GM23338 (cell line): ENCODE results near the gene PRUNE2. TPM values are rescaled to one million over a fixed set of nuclear protein-coding genes. Genes with fewer than 3 reads are reported as not detected.

Source experiments
- ATAC-seq: fragments of 200-7000 bp; cut with Tn5 transposase; 3 replicates; pipeline ENCODE4 v1.9.1; 2020
- DNase-seq: peaks from one replicate; pipeline ENCODE4 v3.0.0-alpha.2; 2015; ENCODE audit warnings: low spot score
- H2AFZ ChIP-seq: fragments of 200-600 bp; sonication (generic); 2 replicates; pipeline ENCODE4 v1.8.0; 2016; ENCODE audit warnings: antibody characterized with exemption, mild to moderate bottlenecking, moderate library complexity
- H3F3A ChIP-seq: fragments of 200-600 bp; sonication (generic); replicated peaks from 2 replicates; pipeline ENCODE4 v1.8.0; 2017; ENCODE audit warnings: antibody characterized with exemption, mixed run types, low read depth
- H3K27ac ChIP-seq: fragments of 200-600 bp; sonication (generic); 2 replicates; pipeline ENCODE4 v1.6.1; 2016; ENCODE audit warnings: low read depth
- H3K27me3 ChIP-seq: fragments of 200-600 bp; sonication (generic); 2 replicates; pipeline ENCODE4 v1.8.0; 2016; ENCODE audit warnings: mild to moderate bottlenecking, mixed run types, moderate library complexity; ENCODE audit not compliant: insufficient read depth
- H3K36me3 ChIP-seq: fragments of 200-600 bp; sonication (generic); 2 replicates; pipeline ENCODE4 v1.8.0; 2016; ENCODE audit warnings: mild to moderate bottlenecking; ENCODE audit not compliant: insufficient read depth
- H3K4me1 ChIP-seq: fragments of 200-600 bp; sonication (generic); 2 replicates; pipeline ENCODE4 v1.8.0; 2016; ENCODE audit warnings: mild to moderate bottlenecking, moderate library complexity; ENCODE audit not compliant: insufficient read depth
- H3K4me2 ChIP-seq: fragments of 200-600 bp; sonication (generic); 2 replicates; pipeline ENCODE4 v1.7.1; 2017; ENCODE audit warnings: mixed run types
- H3K4me3 ChIP-seq: fragments of 200-600 bp; sonication (generic); 2 replicates; pipeline ENCODE4 v1.6.1; 2016; ENCODE audit warnings: mixed run types
- H3K79me2 ChIP-seq: fragments of 200-600 bp; sonication (generic); replicated peaks from 2 replicates; pipeline ENCODE4 v1.8.0; 2017; ENCODE audit warnings: mild to moderate bottlenecking; ENCODE audit not compliant: insufficient read depth
- H3K9me2 ChIP-seq: fragments of 200-600 bp; sonication (generic); 2 replicates; pipeline ENCODE4 v1.8.0; 2017; ENCODE audit not compliant: insufficient read depth
- H4K20me1 ChIP-seq: fragments of 200-600 bp; sonication (generic); replicated peaks from 2 replicates; pipeline ENCODE4 v1.8.0; 2017; ENCODE audit warnings: mild to moderate bottlenecking; ENCODE audit not compliant: insufficient read depth
- H3K27ac Mint-ChIP-seq: 2 replicates; pipeline ENCODE4 v1.8.0; 2020; ENCODE audit warnings: inconsistent platforms, mild to moderate bottlenecking, moderate library complexity, mixed read lengths
- H3K27me3 Mint-ChIP-seq: 3 replicates; pipeline ENCODE4 v1.8.0; 2022; ENCODE audit warnings: low read depth, mild to moderate bottlenecking, moderate library complexity, mixed read lengths, inconsistent platforms; ENCODE audit not compliant: insufficient read depth, poor library complexity
- H3K36me3 Mint-ChIP-seq: 3 replicates; pipeline ENCODE4 v1.8.0; 2021; ENCODE audit warnings: low read depth, mild to moderate bottlenecking, inconsistent platforms, moderate library complexity, mixed read lengths
- H3K4me1 Mint-ChIP-seq: 3 replicates; pipeline ENCODE4 v1.8.0; 2020; ENCODE audit warnings: mild to moderate bottlenecking, inconsistent platforms, mixed read lengths
- H3K4me3 Mint-ChIP-seq: 3 replicates; pipeline ENCODE4 v1.8.0; 2021; ENCODE audit warnings: moderate library complexity, mild to moderate bottlenecking, inconsistent platforms, mixed read lengths
- H3K9me3 Mint-ChIP-seq: 3 replicates; pipeline ENCODE4 v1.8.0; 2020; ENCODE audit warnings: moderate library complexity, mild to moderate bottlenecking, inconsistent platforms, mixed read lengths
- CTCF ChIP-seq, 2 experiments: fragments of 200-600 bp in 1 of 2; sonication (generic) in 1 of 2; conservative IDR thresholded peaks; 2 replicates each; pipeline versions ENCODE4 v1.5.1 to v1.6.1; 2016 to 2017; ENCODE audit warnings: antibody characterized with exemption in 2 of 2, low read depth in 2 of 2, mild to moderate bottlenecking in 2 of 2, moderate library complexity in 1 of 2
- EZH2phosphoT487 ChIP-seq: fragments of 200-600 bp; sonication (generic); IDR thresholded peaks from one replicate; pipeline ENCODE4 v1.8.1; 2018; ENCODE audit warnings: antibody characterized with exemption; ENCODE audit not compliant: unreplicated experiment
- NANOG ChIP-seq: IDR thresholded peaks from 2 replicates; pipeline ENCODE4 v1.6.1; 2016; ENCODE audit warnings: antibody characterized with exemption, borderline replicate concordance
- REST ChIP-seq: IDR thresholded peaks from one replicate; pipeline ENCODE4 v1.6.1; 2018; ENCODE audit warnings: antibody characterized with exemption; ENCODE audit not compliant: unreplicated experiment
- ZNF114 ChIP-seq: fragments of 250-450 bp; sonication (Bioruptor Pico); IDR thresholded peaks from 2 replicates; pipeline ENCODE4 v1.5.0; 2020; ENCODE audit warnings: mild to moderate bottlenecking, moderate library complexity
- ZNF331 ChIP-seq: fragments of 250-450 bp; sonication (Bioruptor Pico); IDR thresholded peaks from 2 replicates; pipeline ENCODE4 v1.5.0; 2020; ENCODE audit warnings: low read depth, mild to moderate bottlenecking, moderate library complexity
- polyA plus RNA-seq: library from polyadenylated mRNA; unstranded; fragments of >200 nt; fragmentation: Nextera tagmentation; extraction: Ambion mirVana; gene quantifications from 2 replicates; pipeline ENCODE4 v1.2.1, GENCODE V29; 2016
- total RNA-seq: library from RNA; depleted of rRNA; stranded (reverse); fragments of >200 nt; shearing (Covaris generic); gene quantifications from 2 replicates; pipeline ENCODE4 v1.2.3, GENCODE V29; 2014

Gene PRUNE2
- total and polyA plus RNA-seq, 2 experiments from 2014 or later, result 10.6 to 26.5 TPM

GRCh38 chr9:76893395-76893932, 12.4 kb downstream of the PRUNE2 start:
- Histone ChIP-seq H4K20me1 (no peaks in the 10 kb centered on the region), H2AFZ (no peak overlapping the region), H3K4me3 (no peak overlapping the region), H3K27ac (no peak overlapping the region), H3K9me2 (no peaks in the 10 kb centered on the region), H3K36me3 (no peaks in the 10 kb centered on the region), H3K4me2 (no peak overlapping the region), H3F3A (no peaks in the 10 kb centered on the region), H3K4me1 (peaks cover 23% of the 10 kb centered on the region), H3K27me3 (no peaks in the 10 kb centered on the region), H3K79me2 (peaks cover 3% of the 10 kb centered on the region; the same call in 1 of the 2 replicates)
- Mint-ChIP-seq H3K27ac (no peak overlapping the region), H3K4me1 (peaks cover 22% of the 10 kb centered on the region), H3K36me3 (no peaks in the 10 kb centered on the region), H3K9me3 (no peaks in the 10 kb centered on the region), H3K4me3 (no peak overlapping the region), H3K27me3 (no peaks in the 10 kb centered on the region)
- no peak for ATAC-seq
- DNase-seq, result no peak
- no peak for TF ChIP-seq ZNF331 (CRISPR knock-in tag)
- no peak for TF ChIP-seq NANOG
- TF ChIP-seq CTCF (conservative IDR thresholded peaks at IDR 0.05; ENCODE audit: low read depth in 2 of 2), result no peak

GRCh38 chr9:76891874-76892273, 14.0 kb downstream of the PRUNE2 start:
- no peaks in the 10 kb centered on the region for H3K36me3 Mint-ChIP-seq
- no peak overlapping the region for H2AFZ ChIP-seq
- no peaks in the 10 kb centered on the region for H3K9me3 Mint-ChIP-seq
- H3K4me1 ChIP-seq, result peaks cover 27% of the 10 kb centered on the region
- H3K4me3 Mint-ChIP-seq, result no peak overlapping the region
- H3K36me3 ChIP-seq, result no peaks in the 10 kb centered on the region
- no peaks in the 10 kb centered on the region for H3K27me3 ChIP-seq
- no peak overlapping the region for H3K4me2 ChIP-seq
- H3K9me2 ChIP-seq, result no peaks in the 10 kb centered on the region
- peaks cover 26% of the 10 kb centered on the region for H3K4me1 Mint-ChIP-seq
- no peak for DNase-seq
- no peak for TF ChIP-seq CTCF (conservative IDR thresholded peaks at IDR 0.05; ENCODE audit: low read depth in 2 of 2)
- TF ChIP-seq ZNF331 (CRISPR knock-in tag), result no peak
- H3K79me2 ChIP-seq, result peaks cover 3% of the 10 kb centered on the region; the same call in 1 of the 2 replicates
- no peaks in the 10 kb centered on the region for H3F3A ChIP-seq
- H3K27ac Mint-ChIP-seq, result no peak overlapping the region; the same call in 1 of the 2 replicates
- no peaks in the 10 kb centered on the region for H4K20me1 ChIP-seq
- no peak for ATAC-seq
- H3K27me3 Mint-ChIP-seq, result no peaks in the 10 kb centered on the region
- H3K27ac ChIP-seq, result no peak overlapping the region
- no peak overlapping the region for H3K4me3 ChIP-seq

GRCh38 chr9:76891279-76891678, 14.6 kb downstream of the PRUNE2 start:
- Histone ChIP-seq H2AFZ (no peak overlapping the region), H3K4me3 (no peak overlapping the region), H4K20me1 (no peaks in the 10 kb centered on the region), H3K4me1 (peaks cover 27% of the 10 kb centered on the region), H3K9me2 (no peaks in the 10 kb centered on the region), H3K36me3 (no peaks in the 10 kb centered on the region), H3F3A (no peaks in the 10 kb centered on the region), H3K27ac (no peak overlapping the region), H3K27me3 (no peaks in the 10 kb centered on the region), H3K4me2 (no peak overlapping the region), H3K79me2 (peaks cover 3% of the 10 kb centered on the region)
- H3K36me3 Mint-ChIP-seq, result no peaks in the 10 kb centered on the region
- H3K4me1 Mint-ChIP-seq, result peaks cover 26% of the 10 kb centered on the region
- DNase-seq, result no peak
- no peak overlapping the region; the same call in 1 of the 2 replicates for H3K27ac Mint-ChIP-seq
- no peaks in the 10 kb centered on the region for H3K9me3 Mint-ChIP-seq
- no peak overlapping the region for H3K4me3 Mint-ChIP-seq
- no peak for ATAC-seq
- H3K27me3 Mint-ChIP-seq, result no peaks in the 10 kb centered on the region
- TF ChIP-seq ZNF114 (CRISPR knock-in tag) (no peak), NANOG (no peak), EZH2phosphoT487 (no peak), ZNF331 (CRISPR knock-in tag) (no peak), REST (no peak), CTCF (conservative IDR thresholded peaks at IDR 0.05; ENCODE audit: low read depth in 2 of 2) (no peak)
